NCI-H748 (cell line): ENCODE data around the gene DGKD.
A peak's percentile ranks its signal among the peaks of the same experiment; 100 is the strongest.
"Not testable (repeated sequence)": the region's sequence is repeated elsewhere in the genome, so short reads cannot be mapped to it uniquely, and the experiment has no call there.

ENCODE experiments used
- DNase-seq: peaks from one replicate; lab custom pipeline; 2025; ENCODE audit not compliant: unreplicated experiment; lab: John Stamatoyannopoulos, UW

The DGKD gene

DNA sequence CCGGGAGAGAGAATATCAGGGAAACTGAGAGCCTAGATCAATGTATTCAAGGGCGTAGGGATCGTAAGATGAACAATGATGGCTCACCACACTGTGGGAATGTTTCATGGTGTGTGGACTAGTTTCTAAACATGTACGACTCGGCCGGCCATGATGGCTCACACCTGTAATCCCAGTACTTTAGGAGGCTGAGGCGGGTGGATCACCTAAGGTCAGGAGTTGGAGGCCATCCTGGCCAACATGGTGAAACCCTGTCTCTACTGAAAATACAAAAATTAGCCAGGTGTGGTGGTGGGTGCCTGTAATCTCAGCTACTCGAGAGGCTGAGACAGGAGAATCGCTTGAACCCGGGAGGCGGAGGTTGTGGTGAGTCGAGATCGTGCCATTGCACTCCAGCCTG lies 18.2 kb upstream of the DGKD start:
- DNase-seq, result not testable (repeated sequence)

- DNase-seq, result no peak
Measured at GRCh38 chr2:233336541-233336940, 17.8 kb upstream of the DGKD start.

DNA sequence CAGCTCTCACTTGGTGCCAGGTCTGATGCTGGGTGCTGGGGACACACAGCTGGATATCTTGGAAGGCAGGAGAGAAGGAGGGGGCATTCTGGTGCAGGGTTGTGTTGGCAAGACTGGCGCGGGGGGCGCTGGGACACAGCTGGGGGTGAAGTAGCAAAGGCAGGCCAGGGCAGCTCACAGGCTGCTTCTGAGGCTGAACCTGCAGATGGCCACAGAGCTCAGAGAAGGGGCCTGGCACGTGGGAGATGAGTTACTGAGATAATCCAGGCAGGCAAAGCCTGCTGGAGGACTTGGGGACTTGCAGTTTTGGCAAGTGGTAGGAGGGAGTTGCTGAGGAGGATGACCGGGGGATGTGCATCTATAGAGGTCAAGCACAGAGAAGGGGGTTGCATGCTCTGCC lies 16.2 kb upstream of the DGKD start:
- no peak for DNase-seq

DNA sequence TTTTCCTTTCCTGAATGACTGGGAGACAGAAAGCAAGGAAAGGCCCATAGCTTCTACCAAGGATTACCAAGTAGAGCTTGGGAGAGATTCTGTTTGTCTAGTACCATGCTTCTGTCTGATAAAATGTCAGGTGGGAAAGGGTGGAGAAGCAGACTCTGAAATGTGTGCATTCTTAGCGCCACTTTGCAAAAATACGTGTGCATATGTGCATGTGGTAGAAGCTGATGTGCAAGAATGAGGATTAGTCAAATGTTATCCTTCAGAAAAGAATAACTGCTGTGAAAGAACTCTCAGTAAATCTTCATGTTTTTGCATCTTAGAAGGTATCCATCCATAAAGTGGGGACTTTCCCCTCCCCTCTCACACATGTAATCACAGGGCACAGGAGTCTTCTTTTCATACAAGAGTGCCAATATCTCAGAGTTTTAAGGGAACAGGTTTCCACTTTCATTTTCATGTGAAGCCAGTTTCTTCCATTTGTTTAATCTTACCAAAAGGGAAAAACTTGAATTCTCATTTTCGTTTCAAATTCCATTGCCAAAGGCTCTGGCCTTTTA lies 15.4 kb upstream of the DGKD start:
- DNase-seq, result no peak

DNA sequence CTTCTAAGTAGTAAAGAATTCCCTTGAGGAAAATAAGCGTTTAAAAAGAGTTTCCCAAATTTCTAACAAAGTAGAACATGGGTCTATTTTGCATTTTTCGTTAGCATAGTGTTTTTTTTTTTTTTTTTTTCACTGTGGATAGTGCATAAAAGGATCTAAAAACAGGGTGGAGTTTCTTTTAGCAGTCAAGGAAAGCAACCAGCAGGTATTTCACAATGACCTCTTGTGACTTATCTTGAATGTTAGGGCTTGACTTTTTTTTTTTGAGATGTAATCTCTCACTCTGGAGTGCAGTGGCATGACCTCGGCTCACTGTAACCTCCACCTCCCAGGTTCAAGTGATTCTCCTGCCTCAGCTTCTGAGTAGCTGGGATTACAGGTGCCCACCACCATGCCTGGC lies 14.9 kb upstream of the DGKD start:
- DNase-seq, result no peak

GRCh38 chr2:233341296-233341695 lies 13.0 kb upstream of the DGKD start:
- no peak for DNase-seq

- DNase-seq, result no peak
Measured at GRCh38 chr2:233342301-233342700, 12.0 kb upstream of the DGKD start.

GRCh38 chr2:233343171-233343705 lies 11.1 kb upstream of the DGKD start:
- DNase-seq, result no peak

- DNase-seq, result no peak
Measured at GRCh38 chr2:233346376-233346775, 7.9 kb upstream of the DGKD start.

DNA sequence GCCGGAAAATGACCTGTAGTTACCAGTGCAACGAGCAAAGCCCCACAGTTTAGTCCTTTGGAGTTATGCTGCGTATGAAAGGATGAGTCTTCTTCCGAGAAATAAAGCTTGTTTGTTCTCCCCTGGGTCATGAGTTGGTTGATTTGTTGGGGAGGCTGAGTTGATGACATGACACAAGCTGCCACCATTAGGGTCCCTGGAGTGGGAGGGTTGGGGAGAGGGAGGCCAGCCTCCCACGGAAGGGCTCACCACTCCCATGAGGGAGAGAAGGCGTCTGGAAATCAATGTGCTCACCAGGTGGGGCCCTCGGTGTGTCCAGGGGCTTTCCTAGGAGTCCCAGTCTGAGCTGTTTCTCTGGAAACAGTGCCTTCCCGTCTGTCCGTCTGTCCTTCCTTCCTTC lies 7.4 kb upstream of the DGKD start:
- DNase-seq, result no peak

- DNase-seq, result peak; percentile 62
Measured at GRCh38 chr2:233349005-233349998, 5.0 kb upstream of the DGKD start.

- DNase-seq, result no peak
Measured at GRCh38 chr2:233350708-233351107, 3.6 kb upstream of the DGKD start.

GRCh38 chr2:233351423-233351822 lies 2.9 kb upstream of the DGKD start:
- DNase-seq, result no peak

DNA sequence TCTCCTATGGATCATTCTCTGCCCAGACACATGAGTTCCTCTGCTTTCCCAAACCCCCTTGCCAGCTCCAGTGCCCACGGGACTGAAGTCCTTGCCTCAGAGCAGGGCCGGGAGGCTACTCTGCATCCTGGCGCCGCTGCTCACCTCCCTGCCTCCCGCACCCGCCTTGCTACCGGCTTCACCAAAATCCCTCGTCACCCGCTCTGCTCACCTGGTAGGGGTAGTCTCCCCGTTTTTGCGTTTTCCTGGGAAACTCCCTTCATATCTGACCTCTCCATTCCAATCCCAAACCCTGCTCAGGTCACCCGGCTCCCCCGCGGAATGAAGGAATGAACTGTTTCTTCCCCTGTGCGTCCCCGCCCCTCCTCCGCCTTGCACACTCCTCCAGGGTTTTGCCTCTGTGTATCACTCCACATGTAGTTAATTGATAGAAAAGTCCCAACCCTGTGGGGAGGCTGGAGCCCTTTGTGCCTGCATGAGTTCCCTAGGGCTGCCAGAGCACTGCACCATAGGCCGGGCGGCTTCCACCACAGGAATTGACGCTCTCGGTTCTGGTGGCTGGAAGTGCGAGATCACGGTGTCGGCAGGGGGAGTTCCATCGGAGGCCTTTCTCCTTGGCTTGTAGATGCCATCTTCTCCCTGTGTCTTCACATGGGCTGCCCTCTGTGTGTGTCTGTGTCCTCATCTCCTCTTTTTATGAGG lies 2.0 kb upstream of the DGKD start:
- DNase-seq, result no peak

DNA sequence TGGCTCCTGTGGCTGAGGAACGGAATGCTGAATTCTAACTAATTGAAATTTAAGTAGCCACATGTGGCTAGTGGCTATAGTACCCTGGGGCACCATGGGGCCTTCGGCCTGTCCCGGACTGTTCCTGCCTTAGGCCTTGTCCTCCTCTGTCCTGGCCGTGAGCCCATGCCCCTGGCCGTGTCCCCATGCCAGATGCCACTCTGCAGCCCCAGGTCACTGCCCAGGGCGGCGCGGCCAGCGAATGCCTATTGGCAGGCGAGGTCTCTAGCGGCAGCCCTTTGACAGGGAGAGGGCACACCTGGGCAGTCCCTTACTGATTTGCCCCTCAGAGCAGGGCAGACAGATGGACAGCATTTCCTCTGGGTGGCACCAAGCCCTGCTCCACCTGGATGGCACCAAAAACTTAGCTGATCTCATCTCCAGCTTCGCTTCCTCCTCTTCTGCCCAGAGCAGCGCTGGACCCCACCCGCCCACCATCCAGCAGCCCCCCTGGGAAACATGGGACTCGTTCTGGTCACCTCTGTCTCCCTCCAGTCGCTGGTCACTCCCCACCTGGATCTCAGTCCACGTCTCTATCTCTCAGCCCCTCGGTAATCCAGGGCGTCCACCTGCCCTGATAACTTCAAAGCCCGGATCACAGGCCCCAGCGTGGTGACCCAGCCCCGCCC lies 1.1 kb upstream of the DGKD start:
- DNase-seq, result no peak

DNA sequence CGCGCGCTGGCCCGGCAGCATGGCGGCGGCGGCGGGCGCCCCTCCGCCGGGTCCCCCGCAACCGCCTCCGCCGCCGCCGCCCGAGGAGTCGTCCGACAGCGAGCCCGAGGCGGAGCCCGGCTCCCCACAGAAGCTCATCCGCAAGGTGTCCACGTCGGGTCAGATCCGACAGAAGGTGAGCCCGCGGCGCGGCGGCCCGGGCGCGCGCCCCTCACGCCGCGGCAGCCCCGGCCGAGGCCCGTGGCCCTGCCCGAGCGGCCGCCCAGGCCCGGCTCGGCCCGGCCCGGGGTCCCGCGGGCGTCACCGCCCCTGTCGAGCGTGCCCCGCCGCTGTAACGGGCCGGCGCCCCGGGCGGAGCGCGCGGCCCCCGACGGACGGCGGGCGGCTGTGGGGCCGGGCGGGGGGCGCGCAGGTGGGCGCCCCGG lies 218 bp downstream of the DGKD start:
- DNase-seq, result no peak

DNA sequence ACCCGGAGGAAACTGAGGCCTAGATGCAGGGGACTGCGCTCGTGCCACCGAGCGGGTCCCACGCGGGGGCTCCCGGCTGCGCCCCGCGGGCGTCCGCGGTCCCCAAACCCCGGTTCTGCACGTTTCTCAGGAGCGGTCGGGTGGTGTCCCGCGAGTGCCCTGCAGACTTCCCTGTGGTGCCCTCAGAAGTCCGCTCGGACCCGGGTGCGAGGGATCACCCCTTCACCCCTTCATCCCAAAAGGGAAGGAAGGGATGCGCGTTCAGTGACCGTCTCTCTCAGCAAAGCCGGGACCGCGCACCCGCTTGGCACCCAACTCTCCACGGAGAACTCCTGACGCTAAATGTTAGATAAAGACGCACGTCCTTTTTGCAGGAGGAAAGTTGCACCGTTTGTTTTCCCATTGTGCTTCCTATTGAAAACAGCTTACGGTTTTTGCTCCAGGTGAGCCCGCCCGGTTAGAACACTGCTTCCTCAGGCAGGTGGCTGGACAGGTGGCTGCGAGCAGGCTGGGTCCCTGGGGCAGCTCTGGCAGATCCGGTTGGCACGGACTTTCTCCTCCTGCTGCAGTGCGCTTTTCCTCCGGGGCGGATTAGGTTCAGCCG lies 779 bp downstream of the DGKD start:
- DNase-seq, result peak; percentile 63

DNA sequence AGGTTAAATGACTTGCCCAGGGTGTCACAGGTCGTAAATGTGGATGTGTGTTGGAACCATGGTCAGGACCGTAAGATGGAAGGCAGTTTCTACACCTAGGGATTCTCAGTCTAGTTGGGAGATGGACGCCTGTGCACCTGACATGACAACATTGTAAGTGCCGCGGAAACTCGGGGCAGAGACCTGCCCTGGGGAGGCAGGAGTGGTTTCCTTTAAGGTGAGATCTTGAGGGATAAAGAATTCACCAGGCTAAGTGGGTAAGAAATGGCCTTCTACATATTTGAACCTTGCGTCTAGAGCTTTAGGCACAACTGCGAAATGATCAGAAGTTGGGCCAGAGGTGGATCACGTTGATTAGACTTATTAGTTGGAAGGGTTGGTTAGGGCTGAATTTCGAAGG lies 1.6 kb downstream of the DGKD start:
- DNase-seq, result no peak

DNA sequence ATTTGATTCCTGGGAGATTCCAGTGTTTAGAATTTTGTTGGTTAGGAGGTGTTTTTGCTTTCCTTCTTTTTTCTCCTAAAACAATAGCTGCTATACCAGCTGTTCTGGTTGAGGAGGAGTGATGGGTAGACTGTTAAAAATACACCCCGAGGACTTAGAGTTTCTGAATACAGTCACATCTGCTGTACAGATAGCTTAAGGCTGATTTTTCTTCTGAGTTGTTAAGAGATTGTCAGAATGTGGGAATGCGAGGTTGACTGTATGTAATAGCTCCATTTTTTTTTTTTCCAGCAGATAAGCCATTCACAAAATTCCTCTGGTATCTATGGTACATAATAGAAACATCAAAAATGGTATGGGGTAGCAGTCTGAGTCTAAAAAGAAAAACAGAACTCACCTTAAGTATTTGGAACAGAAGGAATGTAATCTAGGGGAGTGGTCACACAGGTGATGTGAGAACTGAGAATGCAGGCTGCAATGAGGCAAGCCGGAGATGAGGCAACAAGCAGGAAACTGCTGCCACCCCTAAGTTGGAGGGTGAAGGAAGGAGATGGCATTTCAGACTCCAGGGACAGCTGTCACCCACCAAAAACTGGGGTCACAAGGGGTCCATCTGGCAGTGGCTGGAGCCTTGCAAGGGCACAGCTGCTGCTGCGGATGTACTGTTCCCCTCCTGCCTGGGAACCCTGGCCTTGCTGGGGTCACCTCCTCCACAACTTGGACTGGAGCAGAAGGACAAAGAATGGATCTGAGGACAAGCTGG lies 2.4 kb downstream of the DGKD start:
- DNase-seq, result no peak

DNA sequence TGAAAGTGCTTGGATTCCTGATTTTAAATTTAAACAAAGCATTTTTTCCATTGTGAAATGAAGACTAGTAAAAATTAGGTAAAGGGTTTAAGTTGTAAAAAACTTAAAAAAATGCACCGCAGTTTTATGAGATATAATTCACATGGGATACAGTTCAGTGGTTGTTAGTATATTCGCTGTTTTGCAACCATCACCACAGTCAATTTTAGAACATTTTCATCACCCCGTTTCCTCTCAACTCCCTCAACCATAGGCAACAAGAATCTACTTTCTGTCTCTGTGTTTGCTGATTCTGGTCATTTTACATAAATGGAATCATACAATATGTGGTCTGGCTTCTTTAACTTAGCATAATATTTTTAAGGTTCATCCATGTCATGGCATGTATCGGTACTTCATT lies 4.0 kb downstream of the DGKD start:
- DNase-seq, result no peak
